HT1080 (cell line): ENCODE data around the gene SYNPO2. TPM values are rescaled to one million over a fixed set of nuclear protein-coding genes. Genes with fewer than 3 reads are reported as not detected.
A peak's percentile ranks its signal among the peaks of the same experiment; 100 is the strongest.
"Not testable (repeated sequence)": the region's sequence is repeated elsewhere in the genome, so short reads cannot be mapped to it uniquely, and the experiment has no call there.

Experiments used
- DNase-seq: peaks from one replicate; pipeline ENCODE4 v3.0.0-alpha.2; 2015; ENCODE audit warnings: low read depth
- total RNA-seq: library from RNA; depleted of rRNA; stranded (reverse); fragments of >200 nt; shearing (Covaris generic); gene quantifications from 2 replicates; pipeline ENCODE4 v1.2.3, GENCODE V29; 2014

The SYNPO2 gene
- total RNA-seq, 1 experiment from 2014 or later: 0.08 TPM

GRCh38 chr4:119029847-119030535, 141.3 kb downstream of the SYNPO2 start:
- DNase-seq: no peak

- no peak for DNase-seq
Measured at GRCh38 chr4:119030536-119030890, 141.9 kb downstream of the SYNPO2 start.

- DNase-seq: no peak
Measured at GRCh38 chr4:119031218-119031617, 142.6 kb downstream of the SYNPO2 start.

- no peak for DNase-seq
Measured at GRCh38 chr4:119032921-119033685, 144.4 kb downstream of the SYNPO2 start.

- DNase-seq: no peak
Measured at GRCh38 chr4:119034276-119035008, 145.8 kb downstream of the SYNPO2 start.

DNA sequence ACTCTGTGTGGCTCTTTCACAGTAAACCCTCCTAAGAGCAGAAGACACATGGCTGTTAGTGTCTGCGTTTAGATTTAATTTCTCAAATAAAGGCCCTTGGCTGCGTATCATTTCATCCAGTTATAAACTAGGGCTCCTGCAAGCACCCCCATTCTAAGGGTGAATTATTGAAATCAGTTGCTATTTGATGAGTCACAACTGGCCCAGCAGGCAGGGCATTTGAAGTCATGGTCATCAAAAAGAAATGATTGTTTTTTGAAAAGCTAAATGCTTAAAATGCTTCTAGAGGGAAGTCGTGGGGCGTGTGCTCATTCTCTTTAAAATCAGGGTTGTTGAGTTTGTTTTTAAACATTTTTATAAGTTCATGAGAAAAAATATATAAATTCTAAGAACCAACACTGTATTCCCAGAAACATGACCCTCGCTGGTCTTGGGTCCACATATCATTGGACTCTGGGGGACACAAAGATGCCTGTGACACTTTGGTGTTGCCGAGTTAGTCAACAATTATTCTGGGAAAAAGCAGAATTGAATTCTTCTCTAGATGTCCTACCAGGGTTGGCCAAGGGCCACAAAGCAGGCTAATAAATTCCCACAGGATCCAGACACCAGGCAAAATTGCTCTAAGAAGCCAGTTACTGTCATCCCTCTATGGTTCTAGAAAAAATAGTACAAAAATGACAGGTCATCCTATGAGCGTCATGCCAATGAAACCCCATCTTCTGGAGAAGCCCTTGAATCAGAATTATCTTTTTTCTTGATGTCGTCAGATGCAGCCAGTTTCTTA, 147.5 kb downstream of the SYNPO2 start:
- DNase-seq: no peak

DNA sequence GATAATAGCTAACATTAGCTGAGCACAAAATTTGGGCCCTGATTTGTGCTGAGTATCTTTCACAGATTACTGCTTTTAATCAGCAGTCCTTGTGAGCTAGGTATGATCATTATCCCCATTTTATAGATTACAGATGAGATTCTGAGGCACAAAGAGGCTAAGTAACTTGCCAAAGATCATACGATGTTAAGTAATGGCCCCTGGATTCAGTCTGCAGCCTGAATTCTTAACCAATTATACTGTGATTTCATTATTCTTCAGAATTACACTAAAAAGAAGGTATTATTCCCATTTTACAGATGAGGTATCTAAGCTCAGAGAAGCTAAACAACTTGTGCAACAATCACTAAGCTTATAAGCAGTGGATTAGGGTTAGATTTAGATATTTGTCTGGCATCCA, 149.1 kb downstream of the SYNPO2 start:
- DNase-seq: no peak

DNA sequence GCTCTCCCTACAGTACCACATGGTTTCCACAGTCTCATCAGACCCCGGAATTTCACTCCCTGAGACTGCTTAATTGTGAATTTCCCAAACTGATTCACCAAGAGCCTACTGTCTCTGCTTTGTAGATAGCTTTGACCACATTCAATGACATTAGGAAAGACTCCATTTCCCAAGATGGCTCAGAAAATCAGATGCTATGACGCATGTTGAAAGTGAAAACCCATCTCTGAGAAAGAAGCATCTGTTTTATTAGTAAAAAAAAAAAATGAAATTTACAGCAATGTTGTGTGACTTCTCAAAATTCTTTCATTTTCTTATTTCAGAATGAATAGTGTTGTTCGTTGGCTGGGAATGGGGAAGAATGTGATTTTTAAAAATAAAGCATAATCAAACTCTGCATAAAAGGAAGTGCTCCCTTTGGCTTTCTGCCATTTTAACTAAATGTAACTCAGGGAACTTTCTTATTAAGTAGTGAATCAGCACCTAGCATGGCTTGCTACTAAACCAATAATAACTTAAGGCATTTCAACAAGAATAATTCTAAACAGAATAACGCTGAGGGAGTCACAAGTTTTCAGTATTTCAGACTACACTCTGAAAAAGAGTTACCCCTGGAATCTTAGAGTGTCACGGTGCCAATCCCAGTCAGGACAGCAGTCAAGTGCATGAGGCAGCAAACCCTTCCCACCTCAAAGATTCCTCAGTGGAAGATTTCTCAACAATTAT, 149.6 kb downstream of the SYNPO2 start:
- no peak for DNase-seq

GRCh38 chr4:119039160-119039559, 150.5 kb downstream of the SYNPO2 start:
- no peak for DNase-seq

GRCh38 chr4:119039779-119040178, 151.1 kb downstream of the SYNPO2 start:
- DNase-seq: no peak

GRCh38 chr4:119040261-119040660, 151.6 kb downstream of the SYNPO2 start:
- DNase-seq: no peak

- DNase-seq: peak; percentile 61
Measured at GRCh38 chr4:119040694-119041185, 152.1 kb downstream of the SYNPO2 start.

GRCh38 chr4:119041396-119041795, 152.7 kb downstream of the SYNPO2 start:
- DNase-seq: no peak

DNA sequence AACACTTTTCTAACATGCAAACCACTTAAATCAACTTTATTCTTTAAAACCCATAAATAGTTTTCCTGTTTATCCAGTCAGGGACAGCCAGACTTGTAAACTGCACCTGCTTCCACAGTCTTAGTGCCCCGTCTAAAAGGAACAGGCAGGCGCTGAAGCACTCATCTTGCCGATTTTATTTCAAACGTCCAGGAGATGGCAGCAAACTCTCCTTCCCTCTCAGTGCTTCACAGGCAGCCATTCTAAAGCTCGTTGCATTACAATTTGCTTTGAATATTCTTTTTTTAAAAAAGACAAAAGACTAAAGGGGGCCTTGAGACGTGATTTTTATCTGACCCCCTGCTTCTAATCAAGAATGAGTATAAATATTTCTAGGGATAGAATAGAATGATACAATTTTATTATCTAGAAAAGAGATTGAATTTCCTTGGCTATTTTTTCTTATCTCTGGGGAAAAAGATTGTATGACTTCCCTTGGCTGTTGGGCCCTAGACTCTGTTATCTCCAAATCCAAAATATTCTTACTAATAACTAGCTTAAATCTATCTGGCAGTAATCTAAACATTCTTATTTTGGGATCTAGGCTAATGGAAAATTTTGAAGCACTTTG, 153.4 kb downstream of the SYNPO2 start:
- peak; percentile 67 for DNase-seq

GRCh38 chr4:119046263-119046662, 157.6 kb downstream of the SYNPO2 start:
- no peak for DNase-seq

DNA sequence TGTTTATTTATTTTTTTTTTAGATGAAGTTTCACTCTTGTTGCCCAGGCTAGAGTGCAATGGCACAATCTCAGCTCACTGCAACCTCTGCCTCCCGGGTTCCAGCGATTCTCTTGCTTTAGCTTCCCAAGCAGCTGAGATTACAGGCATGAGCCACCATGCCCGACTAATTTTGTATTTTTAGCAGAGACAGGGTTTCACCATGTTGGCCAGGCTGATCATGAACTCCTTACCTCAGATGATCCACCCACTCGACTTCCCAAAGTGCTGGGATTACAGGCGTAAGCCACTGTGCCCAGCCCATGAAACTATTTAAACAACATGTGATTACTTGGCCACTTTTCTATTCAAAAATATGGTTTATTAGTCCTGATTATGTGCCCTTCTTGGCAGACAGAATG, 158.4 kb downstream of the SYNPO2 start:
- DNase-seq: not testable (repeated sequence)

- no peak for DNase-seq
Measured at GRCh38 chr4:119048446-119048845, 159.8 kb downstream of the SYNPO2 start.

- DNase-seq: no peak
Measured at GRCh38 chr4:119049342-119049741, 160.7 kb downstream of the SYNPO2 start.

GRCh38 chr4:119050527-119051090, 162.0 kb downstream of the SYNPO2 start:
- DNase-seq: no peak

DNA sequence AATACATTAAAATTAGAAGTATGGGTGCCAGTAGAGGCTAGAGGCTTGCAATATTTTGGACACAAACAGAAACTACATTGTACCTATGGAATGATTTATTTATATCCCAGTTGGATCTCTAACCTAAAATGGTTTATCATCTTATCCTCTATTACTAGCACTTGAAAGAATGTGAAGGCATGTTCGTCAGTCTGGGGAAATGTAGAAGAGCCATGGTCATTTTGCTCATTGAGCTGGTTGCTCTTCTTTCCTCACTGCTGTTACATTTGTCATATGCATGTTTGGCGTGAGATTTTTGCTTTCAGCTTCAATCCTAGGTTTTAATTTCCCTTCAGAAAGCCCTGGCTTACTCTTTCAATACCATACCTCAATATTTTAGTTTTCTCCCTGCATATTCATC, 164.6 kb downstream of the SYNPO2 start:
- no peak for DNase-seq
